H9 (cell line): Measurements from ENCODE around the gene SELENOF. TPM values are rescaled to one million over a fixed set of nuclear protein-coding genes. Genes with fewer than 3 reads are reported as not detected.

Source experiments
- DNase-seq: peaks from one replicate; pipeline ENCODE4 v3.0.0-alpha.2; 2017
- H2AFZ ChIP-seq: one replicate; pipeline ENCODE4 v1.6.1; 2013; ENCODE audit warnings: mild to moderate bottlenecking, low read length, control low read depth, moderate library complexity
- H2AK5ac ChIP-seq: 2 replicates; pipeline ENCODE4 v1.6.1; 2013; ENCODE audit warnings: low read length, control low read depth, mixed read lengths; ENCODE audit not compliant: insufficient read length
- H2BK120ac ChIP-seq: one replicate; pipeline ENCODE4 v1.6.1; 2013; ENCODE audit warnings: low read depth, mild to moderate bottlenecking, low read length, control low read depth, inconsistent platforms; ENCODE audit not compliant: poor library complexity, severe bottlenecking
- H2BK12ac ChIP-seq: 2 replicates; pipeline ENCODE4 v1.6.1; 2013; ENCODE audit warnings: low read length, control low read depth, mixed read lengths, low read depth; ENCODE audit not compliant: insufficient read length
- H2BK15ac ChIP-seq: 2 replicates; pipeline ENCODE4 v1.6.1; 2013; ENCODE audit warnings: low read depth, low read length, control low read depth
- H2BK20ac ChIP-seq: one replicate; pipeline ENCODE4 v1.6.1; 2013; ENCODE audit warnings: low read depth, mild to moderate bottlenecking, low read length, control low read depth, inconsistent platforms; ENCODE audit not compliant: poor library complexity, severe bottlenecking
- H2BK5ac ChIP-seq: 2 replicates; pipeline ENCODE4 v1.6.1; 2013; ENCODE audit warnings: low read length, control low read depth, mixed read lengths; ENCODE audit not compliant: insufficient read length
- H3K14ac ChIP-seq: 2 replicates; pipeline ENCODE4 v1.6.1; 2013; ENCODE audit warnings: low read length, control low read depth; ENCODE audit not compliant: insufficient read depth
- H3K18ac ChIP-seq: 2 replicates; pipeline ENCODE4 v1.6.1; 2013; ENCODE audit warnings: low read depth, mild to moderate bottlenecking, mixed read lengths, low read length, control low read depth; ENCODE audit not compliant: insufficient read length
- H3K23ac ChIP-seq: 2 replicates; pipeline ENCODE4 v1.6.1; 2013; ENCODE audit warnings: low read length, control low read depth, mixed read lengths, low read depth; ENCODE audit not compliant: insufficient read length
- H3K23me2 ChIP-seq: 2 replicates; pipeline ENCODE4 v1.6.1; 2013; ENCODE audit warnings: low read depth, mild to moderate bottlenecking, mixed read lengths, low read length, control low read depth; ENCODE audit not compliant: insufficient read length, poor library complexity, severe bottlenecking
- H3K27ac ChIP-seq: 2 replicates; pipeline ENCODE4 v1.5.1; 2013; ENCODE audit warnings: low read length, control low read depth, mixed read lengths, low read depth; ENCODE audit not compliant: insufficient read length
- H3K27me3 ChIP-seq: 2 replicates; pipeline ENCODE4 v1.6.1; 2013; ENCODE audit warnings: low read length, control low read depth, inconsistent platforms; ENCODE audit not compliant: insufficient read depth
- H3K4ac ChIP-seq: 2 replicates; pipeline ENCODE4 v1.6.1; 2013; ENCODE audit warnings: low read depth, mild to moderate bottlenecking, control low read depth, inconsistent platforms, low read length, moderate library complexity
- H3K4me1 ChIP-seq: 2 replicates; pipeline ENCODE4 v1.6.1; 2013; ENCODE audit warnings: low read length, control low read depth, inconsistent platforms; ENCODE audit not compliant: insufficient read depth
- H3K4me2 ChIP-seq: 2 replicates; pipeline ENCODE4 v1.6.1; 2013; ENCODE audit warnings: low read length, control low read depth, mixed read lengths; ENCODE audit not compliant: insufficient read length, insufficient read depth
- H3K56ac ChIP-seq: 2 replicates; pipeline ENCODE4 v1.6.1; 2013; ENCODE audit warnings: low read depth, mild to moderate bottlenecking, mixed read lengths, low read length, control low read depth; ENCODE audit not compliant: insufficient read length
- H3K79me1 ChIP-seq: 2 replicates; pipeline ENCODE4 v1.6.1; 2013; ENCODE audit warnings: low read depth, mild to moderate bottlenecking, moderate library complexity, low read length, control low read depth, inconsistent platforms; ENCODE audit not compliant: insufficient read depth, poor library complexity, severe bottlenecking
- H3K79me2 ChIP-seq: 2 replicates; pipeline ENCODE4 v1.6.1; 2013; ENCODE audit warnings: low read length, control low read depth, inconsistent platforms; ENCODE audit not compliant: insufficient read depth
- H3K9ac ChIP-seq: 2 replicates; pipeline ENCODE4 v1.6.1; 2013; ENCODE audit warnings: low read length, control low read depth, mixed read lengths; ENCODE audit not compliant: insufficient read length; ENCODE audit errors: extremely low read depth
- H3K9me3 ChIP-seq: one replicate; pipeline ENCODE4 v1.6.1; 2013; ENCODE audit warnings: low read depth, low read length, inconsistent platforms; ENCODE audit not compliant: control insufficient read depth
- H3T11ph ChIP-seq: one replicate; pipeline ENCODE4 v1.6.1; 2013; ENCODE audit warnings: mild to moderate bottlenecking, low read length, control low read depth, inconsistent platforms
- H4K20me1 ChIP-seq: one replicate; pipeline ENCODE4 v1.6.1; 2013; ENCODE audit not compliant: control insufficient read depth, insufficient read length, insufficient read depth
- H4K5ac ChIP-seq: 2 replicates; pipeline ENCODE4 v1.6.1; 2013; ENCODE audit warnings: low read depth, mild to moderate bottlenecking, mixed read lengths, low read length, control low read depth; ENCODE audit not compliant: insufficient read length
- H4K8ac ChIP-seq: replicated peaks from 2 replicates; pipeline ENCODE4 v1.6.1; 2013; ENCODE audit warnings: low read length, control low read depth, mixed read lengths, low read depth; ENCODE audit not compliant: insufficient read length
- H4K91ac ChIP-seq: 2 replicates; pipeline ENCODE4 v1.6.1; 2013; ENCODE audit warnings: low read depth, mild to moderate bottlenecking, moderate library complexity, mixed read lengths, low read length, control low read depth; ENCODE audit not compliant: insufficient read length
- H3K27ac Mint-ChIP-seq, 3 experiments: 2 replicates in 2 of 3; 3 replicates in 1 of 3; pipeline ENCODE4 v1.8.0; 2020 to 2021; ENCODE audit warnings: mixed read lengths in 3 of 3, mild to moderate bottlenecking in 1 of 3, moderate library complexity in 1 of 3
- H3K27me3 Mint-ChIP-seq: 2 replicates; pipeline ENCODE4 v1.8.0; 2021; ENCODE audit warnings: low read depth, mild to moderate bottlenecking, moderate library complexity, mixed read lengths
- H3K36me3 Mint-ChIP-seq, 3 experiments: 2 replicates in 2 of 3; 3 replicates in 1 of 3; pipeline ENCODE4 v1.8.0; 2020 to 2021; ENCODE audit warnings: low read depth in 3 of 3, mixed read lengths in 3 of 3; ENCODE audit not compliant: insufficient read depth in 1 of 3
- H3K4me1 Mint-ChIP-seq, 2 experiments: 2 replicates each; pipeline ENCODE4 v1.8.0; 2020; ENCODE audit warnings: mixed read lengths in 2 of 2
- H3K4me3 Mint-ChIP-seq, 2 experiments: 2 replicates in 1 of 2; 3 replicates in 1 of 2; pipeline ENCODE4 v1.8.0; 2020 to 2021; ENCODE audit warnings: mild to moderate bottlenecking in 2 of 2, mixed read lengths in 2 of 2, moderate library complexity in 1 of 2
- H3K9me3 Mint-ChIP-seq, 2 experiments: 2 replicates in 1 of 2; 3 replicates in 1 of 2; pipeline ENCODE4 v1.8.0; 2020; ENCODE audit warnings: mild to moderate bottlenecking in 2 of 2, mixed read lengths in 2 of 2, moderate library complexity in 1 of 2
- CTCF ChIP-seq: fragments of 200-600 bp; sonication (generic); conservative IDR thresholded peaks from 3 replicates; pipeline ENCODE4 v1.8.0; 2021; ENCODE audit warnings: antibody characterized with exemption, mild to moderate bottlenecking
- WGBS: extraction: QIAGEN DNeasy Blood & Tissue Kit; methylation state at CpG from one replicate; pipeline ENCODE4 v1.1.7; 2013; ENCODE audit warnings: missing lambda C conversion rate, low lambda C conversion rate, mixed read lengths; ENCODE audit not compliant: insufficient read length; ENCODE audit errors: extremely low coverage; 5-methylcytosine and 5-hydroxymethylcytosine counted together
- total RNA-seq: library from RNA; stranded (reverse); gene quantifications from 2 replicates; pipeline ENCODE4 v1.2.1, GENCODE V29; 2021

The SELENOF gene
- total RNA-seq, 1 experiment from 2014 or later, result 143 TPM

GRCh38 chr1:86829321-86829720, 84.6 kb downstream of the SELENOF start:
- Histone ChIP-seq H3K9ac (no peak overlapping the region), H2BK12ac (no peak overlapping the region), H3T11ph (no peak overlapping the region), H3K9me3 (no peaks in the 10 kb centered on the region), H3K56ac (no peak overlapping the region), H3K14ac (no peak overlapping the region), H2AK5ac (no peak overlapping the region), H2BK5ac (no peak overlapping the region), H3K23ac (no peak overlapping the region), H2BK120ac (no peak overlapping the region), H3K79me1 (no peaks in the 10 kb centered on the region), H4K8ac (no peak overlapping the region), H4K5ac (no peak overlapping the region), H3K4me1 (no peaks in the 10 kb centered on the region), H3K27ac (no peak overlapping the region), H3K4ac (no peak overlapping the region), H3K23me2 (no peaks in the 10 kb centered on the region), H3K4me2 (no peak overlapping the region), H3K18ac (no peak overlapping the region), H2AFZ (no peak overlapping the region), H2BK15ac (no peak overlapping the region), H3K27me3 (0 out of 2 replicates have a peak, but pooled peaks cover 2% of the 10 kb centered on the region), H4K91ac (no peak overlapping the region), H4K20me1 (no peaks in the 10 kb centered on the region), H3K79me2 (no peaks in the 10 kb centered on the region), H2BK20ac (no peak overlapping the region)
- Mint-ChIP-seq H3K27ac (no peak overlapping the region), H3K27me3 (no peaks in the 10 kb centered on the region), H3K4me3 (no peak overlapping the region), H3K9me3 (no peaks in the 10 kb centered on the region; a peak in 1 of 5 replicates), H3K4me1 (peaks cover 9 to 11% of the 10 kb centered on the region in 2 experiments; a peak in 3 of 4 replicates), H3K36me3 (no peaks in the 10 kb centered on the region; a peak in 1 of 7 replicates)
- no peak for TF ChIP-seq CTCF
- DNase-seq, result no peak
- WGBS, result no CpG with 5 or more reads among the region's 3 CpGs
